Suppressor macrophage (primary cell): ENCODE results near the gene CCDC12.
"Not testable (repeated sequence)": the region's sequence is repeated elsewhere in the genome, so short reads cannot be mapped to it uniquely, and the experiment has no call there.

Experiments
- DNase-seq, 4 experiments: peaks; one replicate each; pipeline ENCODE4 v3.0.0-alpha.2; 2020 to 2022

The CCDC12 gene

GRCh38 chr3:46922426-46922825 is 54.1 kb downstream of the CCDC12 start:
- DNase-seq = no peak

- DNase-seq = no peak
Measured at GRCh38 chr3:46921871-46922271, 54.7 kb downstream of the CCDC12 start.

GRCh38 chr3:46921041-46921440 is 55.5 kb downstream of the CCDC12 start:
- DNase-seq = no peak

- no peak for DNase-seq
Measured at GRCh38 chr3:46918634-46919033, 57.9 kb downstream of the CCDC12 start.

GRCh38 chr3:46918202-46918601 is 58.3 kb downstream of the CCDC12 start:
- DNase-seq = no peak

GRCh38 chr3:46917257-46917656 is 59.3 kb downstream of the CCDC12 start:
- no peak for DNase-seq

- DNase-seq = no peak
Measured at GRCh38 chr3:46916799-46917198, 59.7 kb downstream of the CCDC12 start.

- no peak for DNase-seq
Measured at GRCh38 chr3:46916278-46916677, 60.3 kb downstream of the CCDC12 start.

GRCh38 chr3:46915297-46915822 is 61.2 kb downstream of the CCDC12 start:
- DNase-seq = no peak

- DNase-seq = no peak
Measured at GRCh38 chr3:46914849-46915248, 61.7 kb downstream of the CCDC12 start.

- no peak for DNase-seq
Measured at GRCh38 chr3:46913644-46914043, 62.9 kb downstream of the CCDC12 start.

GRCh38 chr3:46912986-46913385 is 63.6 kb downstream of the CCDC12 start:
- no peak for DNase-seq

- DNase-seq = not testable (repeated sequence)
Measured at GRCh38 chr3:46910914-46911313, 65.6 kb downstream of the CCDC12 start.

- no peak for DNase-seq
Measured at GRCh38 chr3:46910166-46910760, 66.3 kb downstream of the CCDC12 start.

- peak; percentile 86 to 92 (median 90) for DNase-seq
Measured at GRCh38 chr3:46909535-46910161, 66.9 kb downstream of the CCDC12 start.

GRCh38 chr3:46908986-46909534 is 67.5 kb downstream of the CCDC12 start:
- no peak for DNase-seq

GRCh38 chr3:46908294-46908985 is 68.1 kb downstream of the CCDC12 start:
- no peak for DNase-seq

GRCh38 chr3:46907960-46908293 is 68.6 kb downstream of the CCDC12 start:
- no peak for DNase-seq

GRCh38 chr3:46907271-46907670 is 69.3 kb downstream of the CCDC12 start:
- DNase-seq = no peak

GRCh38 chr3:46906471-46907058 is 70.0 kb downstream of the CCDC12 start:
- DNase-seq = no peak

GRCh38 chr3:46905661-46906451 is 70.7 kb downstream of the CCDC12 start:
- DNase-seq = no peak

- DNase-seq = no peak
Measured at GRCh38 chr3:46905213-46905560, 71.4 kb downstream of the CCDC12 start.
